ENCODE results near the gene DBR1.

DBR1 gene

GRCh38 chr3:138114988-138115971 lies 59.4 kb downstream of the DBR1 start, which contains the start of gene DZIP1L:
DZIP1L (minus strand) TSS chr3:138115608; CDS start chr3:138103971, 11,637 bp downstream.
- H3K4me1 ChIP-seq (ENCODE audit: control insufficient read depth in 1 of 2, insufficient read depth in 2 of 2, low read length in 2 of 2) = peaks cover 5 to 12% of the 10 kb centered on the region in 2 donors
- peaks cover 0 to 3% of the 10 kb centered on the region in 2 donors for H3K36me3 ChIP-seq (ENCODE audit: control insufficient read depth in 1 of 2, insufficient read depth in 2 of 2, low read length in 2 of 2)
- H3K27me3 ChIP-seq (ENCODE audit: low read depth, low read length) = no peaks in the 10 kb centered on the region
- H3K9me3 ChIP-seq (ENCODE audit: control insufficient read depth in 1 of 2, low read length in 2 of 2) = no peaks in the 10 kb centered on the region
- peak within 1 kb of the TSS; percentile 86 for H3K27ac ChIP-seq (ENCODE audit: low read length)
- H3K4me3 ChIP-seq (ENCODE audit: low read depth in 1 of 2, low read length in 2 of 2) = peak within 1 kb of the TSS; percentile 76 to 90

GRCh38 chr3:138114431-138114918 lies 60.2 kb downstream of the DBR1 start:
- no peaks in the 10 kb centered on the region for H3K9me3 ChIP-seq (ENCODE audit: control insufficient read depth in 1 of 2, low read length in 2 of 2)
- H3K27me3 ChIP-seq (ENCODE audit: low read depth, low read length) = no peaks in the 10 kb centered on the region
- H3K27ac ChIP-seq (ENCODE audit: low read length) = peak overlapping the region; percentile 86
- H3K4me3 ChIP-seq (ENCODE audit: low read depth in 1 of 2, low read length in 2 of 2) = peak overlapping the region; percentile 76 to 90
- H3K36me3 ChIP-seq (ENCODE audit: control insufficient read depth in 1 of 2, insufficient read depth in 2 of 2, low read length in 2 of 2) = peaks cover 0 to 3% of the 10 kb centered on the region in 2 donors
- peaks cover 5 to 12% of the 10 kb centered on the region in 2 donors for H3K4me1 ChIP-seq (ENCODE audit: control insufficient read depth in 1 of 2, insufficient read depth in 2 of 2, low read length in 2 of 2)

- H3K27ac ChIP-seq (ENCODE audit: low read length) = no peak overlapping the region
- H3K4me1 ChIP-seq (ENCODE audit: control insufficient read depth in 1 of 2, insufficient read depth in 2 of 2, low read length in 2 of 2) = peaks cover 5 to 12% of the 10 kb centered on the region in 2 donors
These were observed 61.4 kb downstream of the DBR1 start for GRCh38 chr3:138113326-138113725.

DNA sequence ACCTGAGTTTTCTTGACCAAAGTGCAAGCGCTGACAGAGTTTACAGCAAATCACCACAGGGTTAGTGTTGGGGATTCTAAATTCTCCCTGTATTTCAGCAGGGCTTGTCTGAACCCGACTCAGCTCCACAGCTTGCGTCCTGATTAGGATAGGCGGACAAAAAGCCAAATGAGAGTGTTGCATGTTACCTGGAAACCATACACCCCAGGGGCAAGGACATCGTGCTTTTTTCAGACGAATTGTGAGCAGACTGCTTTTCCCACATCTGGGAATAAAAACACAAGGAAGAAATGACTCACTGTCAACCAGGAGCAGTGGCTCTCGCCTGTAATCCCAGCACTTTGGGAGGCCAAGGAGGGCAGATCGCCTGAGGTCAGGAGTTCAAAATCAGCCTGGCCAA lies 62.4 kb downstream of the DBR1 start:
- Histone ChIP-seq H3K27me3 (ENCODE audit: low read depth, low read length) (no peaks in the 10 kb centered on the region), H3K9me3 (ENCODE audit: control insufficient read depth in 1 of 2, low read length in 2 of 2) (no peaks in the 10 kb centered on the region), H3K4me1 (ENCODE audit: control insufficient read depth in 1 of 2, insufficient read depth in 2 of 2, low read length in 2 of 2) (peaks cover 5 to 12% of the 10 kb centered on the region in 2 donors), H3K4me3 (ENCODE audit: low read depth in 1 of 2, low read length in 2 of 2) (no peak overlapping the region), H3K27ac (ENCODE audit: low read length) (no peak overlapping the region), H3K36me3 (ENCODE audit: control insufficient read depth in 1 of 2, insufficient read depth in 2 of 2, low read length in 2 of 2) (peaks cover 0 to 3% of the 10 kb centered on the region in 2 donors)

More at GRCh38 chr3:138113326-138113725, 61.4 kb downstream of the DBR1 start:
- no peak overlapping the region for H3K4me3 ChIP-seq (ENCODE audit: low read depth in 1 of 2, low read length in 2 of 2)
- no peaks in the 10 kb centered on the region for H3K9me3 ChIP-seq (ENCODE audit: control insufficient read depth in 1 of 2, low read length in 2 of 2)
- no peaks in the 10 kb centered on the region for H3K27me3 ChIP-seq (ENCODE audit: low read depth, low read length)
- H3K36me3 ChIP-seq (ENCODE audit: control insufficient read depth in 1 of 2, insufficient read depth in 2 of 2, low read length in 2 of 2) = peaks cover 0 to 3% of the 10 kb centered on the region in 2 donors
